K562 (cell line): ENCODE results near the gene WWC2.

Experiments used
- CEBPB ChIP-seq: fragments of 450-650 bp; IDR thresholded peaks from 2 replicates; pipeline ENCODE4 v1.6.1; 2016; ENCODE audit warnings: missing genetic modification characterization, missing compliant biosample characterization
- ETV6 ChIP-seq, 3 experiments: fragments of 150-350 bp in 1 of 3; sonication (generic) in 1 of 3; formaldehyde crosslinking in 1 of 3; IDR thresholded peaks; 2 replicates each; pipeline versions ENCODE4 v1.6.1 to v1.8.0; 2014 to 2022; ENCODE audit warnings: borderline replicate concordance in 2 of 3, low read depth in 2 of 3, antibody characterized with exemption in 1 of 3, low read length in 1 of 3, mild to moderate bottlenecking in 1 of 3, missing genetic modification reagents in 1 of 3
- FOSL1 ChIP-seq: fragments of 200-800 bp; sonication (Bioruptor generic); conservative IDR thresholded peaks from 2 replicates; pipeline ENCODE4 v1.6.1; 2016; ENCODE audit warnings: missing genetic modification characterization, missing compliant biosample characterization
- FOXP1 ChIP-seq: sonication (generic); formaldehyde crosslinking; IDR thresholded peaks from 2 replicates; pipeline ENCODE4 v1.8.0; 2022; ENCODE audit warnings: mild to moderate bottlenecking, missing genetic modification reagents
- LARP7 ChIP-seq: fragments of 450-650 bp; IDR thresholded peaks from 2 replicates; pipeline ENCODE4 v1.6.1; 2016
- POLR2AphosphoS5 ChIP-seq: IDR thresholded peaks from 2 replicates; pipeline ENCODE4 v1.6.1; 2011; ENCODE audit warnings: mild to moderate bottlenecking, low read depth, low read length, moderate library complexity; ENCODE audit not compliant: control insufficient read depth, insufficient read depth
- RBBP5 ChIP-seq: fragments of 200-600 bp; sonication (generic); IDR thresholded peaks from 2 replicates; pipeline ENCODE4 v1.6.1; 2012; ENCODE audit warnings: borderline replicate concordance, mild to moderate bottlenecking, low read length, control low read depth, inconsistent platforms; ENCODE audit not compliant: insufficient read depth, poor library complexity, severe bottlenecking
- SMARCA5 ChIP-seq: fragments of 450-650 bp; IDR thresholded peaks from 2 replicates; pipeline ENCODE4 v1.6.1; 2016
- TAF1 ChIP-seq: IDR thresholded peaks from 2 replicates; pipeline ENCODE4 v1.6.1; 2011; ENCODE audit warnings: mild to moderate bottlenecking, low read length, moderate library complexity; ENCODE audit not compliant: insufficient read depth, control insufficient read depth, severe bottlenecking; ENCODE audit errors: extremely low read depth
- ZNF445 ChIP-seq: fragments of 250-450 bp; sonication (Bioruptor Pico); IDR thresholded peaks from 2 replicates; pipeline ENCODE4 v1.4.0; 2020; ENCODE audit warnings: low read depth, mild to moderate bottlenecking, moderate library complexity
- TF ChIP-seq, protein P1 (sequence below): sonication (generic); formaldehyde crosslinking; IDR thresholded peaks from 2 replicates; pipeline ENCODE4 v1.9.0; 2022; ENCODE audit warnings: mild to moderate bottlenecking, missing genetic modification reagents
- TF ChIP-seq, protein P2 (sequence below): IDR thresholded peaks from 2 replicates; pipeline ENCODE4 v1.6.1; 2011; ENCODE audit not compliant: insufficient read length; ENCODE audit errors: extremely low read depth
- TF ChIP-seq, protein P3 (sequence below), 2 experiments: fragments of 450-650 bp in 1 of 2; sonication (generic) in 1 of 2; formaldehyde crosslinking in 1 of 2; IDR thresholded peaks in 1 of 2; conservative IDR thresholded peaks in 1 of 2; 2 replicates each; pipeline versions ENCODE4 v1.6.1 to v1.8.1; 2016 to 2023; ENCODE audit warnings: mild to moderate bottlenecking in 2 of 2, moderate library complexity in 2 of 2, inconsistent platforms in 1 of 2, missing genetic modification reagents in 1 of 2
- TF ChIP-seq, protein P4 (sequence below), 3 experiments: IDR thresholded peaks in 2 of 3; conservative IDR thresholded peaks in 1 of 3; 2 replicates each; pipeline ENCODE4 v1.5.1; 2011 to 2012; ENCODE audit warnings: low read length in 3 of 3, mild to moderate bottlenecking in 3 of 3, control low read depth in 2 of 3, improper control_type of control experiment in 1 of 3, inconsistent platforms in 1 of 3, low read depth in 1 of 3, mixed read lengths in 1 of 3, moderate library complexity in 1 of 3; ENCODE audit not compliant: insufficient read depth in 2 of 3

DNA sequence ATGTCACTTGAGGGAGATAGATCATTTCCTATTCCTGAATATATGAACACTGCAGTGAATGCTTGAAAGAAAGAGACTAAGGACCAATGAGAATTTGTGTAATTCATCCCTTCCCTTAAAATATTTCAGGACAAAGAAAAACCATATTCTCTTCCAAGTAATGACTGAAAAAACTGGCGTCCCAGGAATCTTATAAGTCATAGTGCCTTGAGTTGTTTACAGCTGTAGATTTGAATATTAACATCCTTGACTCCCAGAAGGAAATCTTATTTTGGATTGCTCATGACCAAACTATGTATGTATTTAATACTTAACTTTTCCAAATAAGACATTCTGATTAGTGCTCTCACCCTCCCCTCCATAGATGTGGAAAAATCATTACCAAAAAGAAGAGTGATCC, 165.6 kb downstream of the WWC2 start:
- TF ChIP-seq POLR2AphosphoS5, result no peak
- no peak for TF ChIP-seq CEBPB (tag)
- TF ChIP-seq LARP7, result no peak
- TF ChIP-seq, protein P1, sequence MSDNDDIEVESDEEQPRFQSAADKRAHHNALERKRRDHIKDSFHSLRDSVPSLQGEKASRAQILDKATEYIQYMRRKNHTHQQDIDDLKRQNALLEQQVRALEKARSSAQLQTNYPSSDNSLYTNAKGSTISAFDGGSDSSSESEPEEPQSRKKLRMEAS, result no peak
- no peak for TF ChIP-seq TAF1
- TF ChIP-seq, protein P2, sequence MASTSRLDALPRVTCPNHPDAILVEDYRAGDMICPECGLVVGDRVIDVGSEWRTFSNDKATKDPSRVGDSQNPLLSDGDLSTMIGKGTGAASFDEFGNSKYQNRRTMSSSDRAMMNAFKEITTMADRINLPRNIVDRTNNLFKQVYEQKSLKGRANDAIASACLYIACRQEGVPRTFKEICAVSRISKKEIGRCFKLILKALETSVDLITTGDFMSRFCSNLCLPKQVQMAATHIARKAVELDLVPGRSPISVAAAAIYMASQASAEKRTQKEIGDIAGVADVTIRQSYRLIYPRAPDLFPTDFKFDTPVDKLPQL, result no peak
- TF ChIP-seq ZNF445, result no peak
- no peak for TF ChIP-seq FOSL1 (tag)
- TF ChIP-seq ETV6 (IDR thresholded peaks at IDR 0.05; ENCODE audit: borderline replicate concordance in 1 of 2, low read depth in 2 of 2, low read length in 1 of 2), result no peak
- no peak for TF ChIP-seq ETV6 (CRISPR knock-in tag; IDR thresholded peaks at IDR 0.05; ENCODE audit: borderline replicate concordance)
- TF ChIP-seq RBBP5, result no peak
- TF ChIP-seq, protein P3, sequence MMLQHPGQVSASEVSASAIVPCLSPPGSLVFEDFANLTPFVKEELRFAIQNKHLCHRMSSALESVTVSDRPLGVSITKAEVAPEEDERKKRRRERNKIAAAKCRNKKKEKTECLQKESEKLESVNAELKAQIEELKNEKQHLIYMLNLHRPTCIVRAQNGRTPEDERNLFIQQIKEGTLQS (IDR thresholded peaks at IDR 0.05), result no peak
- TF ChIP-seq, protein P3 (CRISPR knock-in tag; conservative IDR thresholded peaks at IDR 0.05), result no peak
- no peak for TF ChIP-seq SMARCA5
- TF ChIP-seq FOXP1, result no peak
- TF ChIP-seq, protein P4, sequence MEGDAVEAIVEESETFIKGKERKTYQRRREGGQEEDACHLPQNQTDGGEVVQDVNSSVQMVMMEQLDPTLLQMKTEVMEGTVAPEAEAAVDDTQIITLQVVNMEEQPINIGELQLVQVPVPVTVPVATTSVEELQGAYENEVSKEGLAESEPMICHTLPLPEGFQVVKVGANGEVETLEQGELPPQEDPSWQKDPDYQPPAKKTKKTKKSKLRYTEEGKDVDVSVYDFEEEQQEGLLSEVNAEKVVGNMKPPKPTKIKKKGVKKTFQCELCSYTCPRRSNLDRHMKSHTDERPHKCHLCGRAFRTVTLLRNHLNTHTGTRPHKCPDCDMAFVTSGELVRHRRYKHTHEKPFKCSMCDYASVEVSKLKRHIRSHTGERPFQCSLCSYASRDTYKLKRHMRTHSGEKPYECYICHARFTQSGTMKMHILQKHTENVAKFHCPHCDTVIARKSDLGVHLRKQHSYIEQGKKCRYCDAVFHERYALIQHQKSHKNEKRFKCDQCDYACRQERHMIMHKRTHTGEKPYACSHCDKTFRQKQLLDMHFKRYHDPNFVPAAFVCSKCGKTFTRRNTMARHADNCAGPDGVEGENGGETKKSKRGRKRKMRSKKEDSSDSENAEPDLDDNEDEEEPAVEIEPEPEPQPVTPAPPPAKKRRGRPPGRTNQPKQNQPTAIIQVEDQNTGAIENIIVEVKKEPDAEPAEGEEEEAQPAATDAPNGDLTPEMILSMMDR (IDR thresholded peaks at IDR 0.05 in 2 of 3, conservative IDR thresholded peaks at IDR 0.05 in 1 of 3; ENCODE audit: insufficient read depth in 2 of 3, low read depth in 1 of 3, low read length in 3 of 3), result no peak
